Measurements from ENCODE around the gene NCK2.

Gene NCK2

GRCh38 chr2:105848367-105848766, 103.7 kb downstream of the NCK2 start:
- H3K4me3 ChIP-seq (ENCODE audit: low read depth, low read length) = no peak overlapping the region
- TF ChIP-seq, protein P1, sequence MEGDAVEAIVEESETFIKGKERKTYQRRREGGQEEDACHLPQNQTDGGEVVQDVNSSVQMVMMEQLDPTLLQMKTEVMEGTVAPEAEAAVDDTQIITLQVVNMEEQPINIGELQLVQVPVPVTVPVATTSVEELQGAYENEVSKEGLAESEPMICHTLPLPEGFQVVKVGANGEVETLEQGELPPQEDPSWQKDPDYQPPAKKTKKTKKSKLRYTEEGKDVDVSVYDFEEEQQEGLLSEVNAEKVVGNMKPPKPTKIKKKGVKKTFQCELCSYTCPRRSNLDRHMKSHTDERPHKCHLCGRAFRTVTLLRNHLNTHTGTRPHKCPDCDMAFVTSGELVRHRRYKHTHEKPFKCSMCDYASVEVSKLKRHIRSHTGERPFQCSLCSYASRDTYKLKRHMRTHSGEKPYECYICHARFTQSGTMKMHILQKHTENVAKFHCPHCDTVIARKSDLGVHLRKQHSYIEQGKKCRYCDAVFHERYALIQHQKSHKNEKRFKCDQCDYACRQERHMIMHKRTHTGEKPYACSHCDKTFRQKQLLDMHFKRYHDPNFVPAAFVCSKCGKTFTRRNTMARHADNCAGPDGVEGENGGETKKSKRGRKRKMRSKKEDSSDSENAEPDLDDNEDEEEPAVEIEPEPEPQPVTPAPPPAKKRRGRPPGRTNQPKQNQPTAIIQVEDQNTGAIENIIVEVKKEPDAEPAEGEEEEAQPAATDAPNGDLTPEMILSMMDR (IDR thresholded peaks at IDR 0.05; ENCODE audit: low read depth, low read length, missing control alignments) = no peak
- no peak for DNase-seq (ENCODE audit: low read depth)

DNA sequence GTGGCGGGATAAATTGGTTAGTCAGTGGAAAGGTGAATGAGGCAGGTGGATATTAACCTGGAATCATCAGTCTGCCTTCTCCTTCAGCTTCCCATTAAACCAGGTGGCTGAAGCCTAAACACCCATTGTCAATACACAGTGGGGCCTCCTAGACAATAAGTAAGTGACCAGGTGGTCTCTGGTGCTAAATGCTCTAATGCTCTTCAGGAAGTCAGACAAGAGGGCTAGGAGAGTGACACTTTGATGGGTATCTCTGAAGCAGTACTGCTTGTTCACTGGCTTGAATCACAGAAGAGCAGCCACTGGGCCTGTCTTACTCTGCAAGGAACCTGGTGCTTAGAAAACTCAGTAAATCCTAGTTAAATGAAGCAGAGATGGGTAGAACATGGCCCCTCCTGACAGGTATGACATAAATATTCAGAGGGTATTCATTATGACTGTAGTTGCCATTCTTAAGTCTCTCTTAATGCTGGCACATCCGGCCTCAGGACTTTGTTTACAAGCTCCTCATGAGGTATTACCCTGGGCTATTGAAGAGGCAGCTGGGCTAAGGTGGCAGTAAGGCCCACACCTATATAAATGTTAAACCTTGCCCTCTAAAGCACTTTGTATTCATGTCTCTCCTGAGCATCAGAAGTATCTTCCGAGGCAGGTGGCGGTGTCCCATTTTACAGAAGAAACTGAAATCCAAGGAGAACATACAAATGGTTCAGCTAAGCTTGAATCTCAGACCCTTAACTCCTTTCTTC, 104.9 kb downstream of the NCK2 start:
- H3K4me3 ChIP-seq (ENCODE audit: low read depth, low read length) = no peak overlapping the region
- TF ChIP-seq, protein P1 (IDR thresholded peaks at IDR 0.05; ENCODE audit: low read depth, low read length, missing control alignments) = no peak
- no peak for DNase-seq (ENCODE audit: low read depth)

- H3K4me3 ChIP-seq (ENCODE audit: low read depth, low read length) = no peak overlapping the region
- no peak for DNase-seq (ENCODE audit: low read depth)
- TF ChIP-seq, protein P1 (IDR thresholded peaks at IDR 0.05; ENCODE audit: low read depth, low read length, missing control alignments) = no peak
Observed at GRCh38 chr2:105852066-105852465, 107.4 kb downstream of the NCK2 start.

DNA sequence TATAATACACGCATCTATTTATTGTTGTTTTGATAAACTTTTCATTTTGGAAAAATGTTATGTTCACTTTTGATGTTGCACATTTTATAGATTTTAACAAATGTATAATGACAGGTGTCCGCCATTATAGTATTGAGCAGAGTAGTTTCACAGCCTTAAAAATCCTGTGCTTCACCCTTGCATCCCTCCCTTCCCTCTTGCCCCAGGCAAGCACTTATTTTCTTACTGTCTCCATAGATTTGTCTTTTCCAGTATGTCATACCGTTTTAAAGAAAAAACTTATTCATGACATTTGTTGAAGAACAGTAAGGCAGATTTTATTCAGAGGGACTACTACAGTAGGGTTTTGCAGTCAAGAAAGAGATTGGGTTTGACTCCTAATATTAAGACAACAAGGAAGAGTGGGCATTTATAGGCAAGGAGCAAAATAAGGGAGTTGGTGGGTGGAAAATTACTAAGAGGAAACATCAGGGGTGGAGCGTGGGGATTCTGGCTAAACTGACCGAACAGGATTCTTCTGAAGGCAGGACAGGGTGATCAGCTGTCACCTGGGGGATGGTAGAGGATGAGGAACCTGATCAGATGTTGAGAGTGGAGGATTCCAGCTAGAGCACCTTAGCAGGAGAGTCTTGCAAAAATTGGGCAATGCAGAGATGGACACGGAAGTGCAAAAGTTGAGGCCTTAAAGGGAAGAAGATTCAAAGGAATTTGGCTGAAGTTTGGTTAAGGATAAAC, 108.8 kb downstream of the NCK2 start:
- DNase-seq (ENCODE audit: low read depth) = no peak

GRCh38 chr2:105854972-105855371, 110.3 kb downstream of the NCK2 start:
- DNase-seq (ENCODE audit: low read depth) = no peak
- TF ChIP-seq, protein P1 (IDR thresholded peaks at IDR 0.05; ENCODE audit: low read depth, low read length, missing control alignments) = no peak
- no peak overlapping the region for H3K4me3 ChIP-seq (ENCODE audit: low read depth, low read length)

More for the DNA sequence above, 108.8 kb downstream of the NCK2 start:
- H3K4me3 ChIP-seq (ENCODE audit: low read depth, low read length) = no peak overlapping the region
- TF ChIP-seq, protein P1 (IDR thresholded peaks at IDR 0.05; ENCODE audit: low read depth, low read length, missing control alignments) = no peak

GRCh38 chr2:105856581-105856980, 111.9 kb downstream of the NCK2 start:
- DNase-seq (ENCODE audit: low read depth) = no peak
- TF ChIP-seq, protein P1 (IDR thresholded peaks at IDR 0.05; ENCODE audit: low read depth, low read length, missing control alignments) = no peak
- H3K4me3 ChIP-seq (ENCODE audit: low read depth, low read length) = no peak overlapping the region
